ENCODE results near the gene GAD1.

Gene GAD1

GRCh38 chr2:170846314-170846713, 29.6 kb downstream of the GAD1 start:
- no peak for DNase-seq (ENCODE audit: low read depth)

- no peak for DNase-seq (ENCODE audit: low read depth)
These were observed 31.0 kb downstream of the GAD1 start for GRCh38 chr2:170847716-170848115.

GRCh38 chr2:170848587-170848986, 31.9 kb downstream of the GAD1 start:
- DNase-seq (ENCODE audit: low read depth) = no peak

- DNase-seq (ENCODE audit: low read depth) = no peak
These were observed 33.6 kb downstream of the GAD1 start for GRCh38 chr2:170850251-170850650.

GRCh38 chr2:170851635-170852034, 34.9 kb downstream of the GAD1 start:
- no peak for DNase-seq (ENCODE audit: low read depth)

- no peak for DNase-seq (ENCODE audit: low read depth)
These were observed 39.4 kb downstream of the GAD1 start for GRCh38 chr2:170856066-170856465.

- no peak for DNase-seq (ENCODE audit: low read depth)
These were observed 45.7 kb downstream of the GAD1 start for GRCh38 chr2:170862286-170862902.

GRCh38 chr2:170863087-170863486, 46.4 kb downstream of the GAD1 start:
- no peak for DNase-seq (ENCODE audit: low read depth)

GRCh38 chr2:170869036-170869435, 52.3 kb downstream of the GAD1 start:
- no peak for DNase-seq (ENCODE audit: low read depth)

- no peak for DNase-seq (ENCODE audit: low read depth)
These were observed 52.8 kb downstream of the GAD1 start for GRCh38 chr2:170869461-170869860.

GRCh38 chr2:170873035-170873692, 56.5 kb downstream of the GAD1 start:
- peak; percentile 56 for DNase-seq (ENCODE audit: low read depth)

GRCh38 chr2:170878066-170878465, 61.4 kb downstream of the GAD1 start:
- no peak for DNase-seq (ENCODE audit: low read depth)

- no peak for DNase-seq (ENCODE audit: low read depth)
These were observed 61.8 kb downstream of the GAD1 start for GRCh38 chr2:170878505-170878904.

- DNase-seq (ENCODE audit: low read depth) = no peak
These were observed 65.2 kb downstream of the GAD1 start for GRCh38 chr2:170881840-170882239.

GRCh38 chr2:170882758-170883157, 66.1 kb downstream of the GAD1 start:
- no peak for DNase-seq (ENCODE audit: low read depth)

GRCh38 chr2:170883683-170884082, 67.0 kb downstream of the GAD1 start:
- no peak for DNase-seq (ENCODE audit: low read depth)

- DNase-seq (ENCODE audit: low read depth) = no peak
These were observed 68.6 kb downstream of the GAD1 start for GRCh38 chr2:170885130-170885791.

GRCh38 chr2:170886386-170886785, 69.7 kb downstream of the GAD1 start:
- DNase-seq (ENCODE audit: low read depth) = no peak

GRCh38 chr2:170887496-170887895, 70.8 kb downstream of the GAD1 start:
- no peak for DNase-seq (ENCODE audit: low read depth)

GRCh38 chr2:170887896-170888295, 71.2 kb downstream of the GAD1 start:
- no peak for DNase-seq (ENCODE audit: low read depth)

GRCh38 chr2:170891893-170892292, 75.2 kb downstream of the GAD1 start:
- DNase-seq (ENCODE audit: low read depth) = no peak

- DNase-seq (ENCODE audit: low read depth) = no peak
These were observed 75.8 kb downstream of the GAD1 start for GRCh38 chr2:170892391-170892951.
